HK-2 (cell line): Measurements from ENCODE around the gene MED17.
"Not testable (repeated sequence)": the region's sequence is repeated elsewhere in the genome, so short reads cannot be mapped to it uniquely, and the experiment has no call there.

Experiments used
- DNase-seq: peaks from one replicate; pipeline ENCODE4 v3.0.0-alpha.2; 2018; ENCODE audit not compliant: unreplicated experiment

Gene MED17

GRCh38 chr11:93757924-93758865 is 25.9 kb upstream of the MED17 start:
- DNase-seq, result no peak

- not testable (repeated sequence) for DNase-seq
Measured at GRCh38 chr11:93759123-93759522, 25.0 kb upstream of the MED17 start.

GRCh38 chr11:93761910-93762309 is 22.2 kb upstream of the MED17 start:
- DNase-seq, result no peak

GRCh38 chr11:93765551-93765950 is 18.5 kb upstream of the MED17 start:
- DNase-seq, result no peak

- no peak for DNase-seq
Measured at GRCh38 chr11:93766504-93766903, 17.6 kb upstream of the MED17 start.

- DNase-seq, result no peak
Measured at GRCh38 chr11:93767018-93767417, 17.1 kb upstream of the MED17 start.

GRCh38 chr11:93770160-93770559 is 13.9 kb upstream of the MED17 start:
- DNase-seq, result no peak

- no peak for DNase-seq
Measured at GRCh38 chr11:93772123-93772522, 12.0 kb upstream of the MED17 start.

- DNase-seq, result no peak
Measured at GRCh38 chr11:93773045-93773477, 11.0 kb upstream of the MED17 start.

- no peak for DNase-seq
Measured at GRCh38 chr11:93773601-93774200, 10.4 kb upstream of the MED17 start.

GRCh38 chr11:93774560-93774959 is 9.5 kb upstream of the MED17 start:
- DNase-seq, result not testable (repeated sequence)

GRCh38 chr11:93775289-93775688 is 8.8 kb upstream of the MED17 start:
- DNase-seq, result no peak

GRCh38 chr11:93783362-93783761 is 720 bp upstream of the MED17 start:
- DNase-seq, result no peak

GRCh38 chr11:93783765-93784144 is 327 bp upstream of the MED17 start:
- no peak for DNase-seq

GRCh38 chr11:93784935-93785360 is 866 bp downstream of the MED17 start:
- no peak for DNase-seq

GRCh38 chr11:93791493-93791892 is 7.4 kb downstream of the MED17 start:
- DNase-seq, result no peak

- DNase-seq, result no peak
Measured at GRCh38 chr11:93796441-93797231, 12.6 kb downstream of the MED17 start.

GRCh38 chr11:93801366-93801765 is 17.3 kb downstream of the MED17 start:
- no peak for DNase-seq

GRCh38 chr11:93804879-93805278 is 20.8 kb downstream of the MED17 start:
- DNase-seq, result no peak

- no peak for DNase-seq
Measured at GRCh38 chr11:93807980-93808379, 23.9 kb downstream of the MED17 start.

- DNase-seq, result no peak
Measured at GRCh38 chr11:93813974-93814373, 29.9 kb downstream of the MED17 start.

- DNase-seq, result no peak
Measured at GRCh38 chr11:93814966-93815633, 31.0 kb downstream of the MED17 start.
